NT2/D1 (cell line): Measurements from ENCODE around the gene CRAT.
A peak's percentile ranks its signal among the peaks of the same experiment; 100 is the strongest.

Experiments
- DNase-seq: peaks from one replicate; pipeline ENCODE4 v3.0.0-alpha.2; 2011; ENCODE audit warnings: low read depth, low spot score
- H3K27me3 ChIP-seq: 2 replicates; pipeline ENCODE4 v1.6.0; 2011; ENCODE audit warnings: mild to moderate bottlenecking; ENCODE audit not compliant: insufficient read length, insufficient read depth
- H3K36me3 ChIP-seq: 2 replicates; pipeline ENCODE4 v1.6.1; 2011; ENCODE audit warnings: mild to moderate bottlenecking, low read length, mixed read lengths; ENCODE audit not compliant: insufficient read depth, insufficient read length
- H3K4me1 ChIP-seq: 2 replicates; pipeline ENCODE4 v1.5.1; 2011; ENCODE audit not compliant: insufficient read depth, insufficient read length
- H3K4me3 ChIP-seq: 2 replicates; pipeline ENCODE4 v1.5.1; 2011; ENCODE audit warnings: low read depth; ENCODE audit not compliant: insufficient read length
- H3K9ac ChIP-seq: 2 replicates; pipeline ENCODE4 v1.6.0; 2011; ENCODE audit warnings: low read depth; ENCODE audit not compliant: insufficient read length
- H3K9me3 ChIP-seq: 2 replicates; pipeline ENCODE4 v1.5.1; 2011; ENCODE audit warnings: mild to moderate bottlenecking, low read length; ENCODE audit not compliant: insufficient read depth
- SUZ12 ChIP-seq: IDR thresholded peaks from 2 replicates; pipeline ENCODE4 v1.6.1; 2011; ENCODE audit not compliant: insufficient read length, insufficient read depth; ENCODE audit errors: extremely low read depth
- YY1 ChIP-seq: IDR thresholded peaks from 2 replicates; pipeline ENCODE4 v1.6.1; 2011; ENCODE audit not compliant: insufficient read length, insufficient read depth
- ZNF274 ChIP-seq: IDR thresholded peaks from 2 replicates; pipeline ENCODE4 v1.6.1; 2011; ENCODE audit warnings: mild to moderate bottlenecking, low read depth, low read length

The CRAT gene

DNA sequence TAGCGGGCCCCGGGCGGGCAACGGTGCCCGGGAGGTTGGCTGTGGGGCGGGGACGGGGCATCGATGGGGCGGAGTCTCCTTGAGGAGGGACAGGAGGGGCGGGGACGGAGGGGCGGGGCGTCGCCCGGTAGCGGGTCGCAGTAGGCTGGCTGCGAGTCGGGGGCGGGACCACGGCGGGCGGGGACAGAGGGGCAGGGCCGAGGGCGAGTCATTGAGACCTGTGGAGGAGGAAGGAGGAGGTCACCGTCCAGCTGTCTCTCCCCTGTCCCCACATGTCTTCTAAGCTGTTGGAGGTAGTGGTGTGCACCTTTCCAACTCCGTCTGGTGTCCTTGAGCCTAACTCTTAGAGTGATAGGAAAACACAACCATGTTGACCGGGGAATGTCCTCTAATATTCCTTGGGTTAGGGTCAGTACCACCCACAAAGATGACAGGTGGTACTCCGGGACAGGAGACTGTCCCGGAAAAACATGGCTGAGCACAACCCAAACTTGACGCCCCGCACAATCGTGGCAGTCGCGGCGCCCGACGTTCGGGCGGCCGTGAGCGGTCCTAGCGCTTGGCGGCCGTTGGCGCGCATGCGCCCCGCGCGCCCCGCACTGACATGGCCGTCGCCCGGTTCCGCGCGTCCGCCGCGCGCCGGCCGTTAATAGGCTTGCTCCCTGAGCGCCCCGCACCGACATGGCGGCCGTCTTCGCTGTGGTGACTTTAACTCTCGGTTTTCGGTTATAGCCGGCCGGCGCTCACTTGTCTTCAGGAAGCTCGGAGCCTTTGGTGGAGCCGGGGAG is at the start of gene CRAT, which contains the start of gene PTPA:
CRAT (minus strand) TSS at position 54 of the 788 bp plus-strand sequence. CDS start 284 bp downstream, outside the sequence.
PTPA (plus strand) TSS at position 676 of the 788 bp plus-strand sequence. CDS start 186 bp downstream, outside the sequence.
- H3K27me3 ChIP-seq = peaks cover 23% of the 10 kb centered on the region
- no peaks in the 10 kb centered on the region for H3K9me3 ChIP-seq
- H3K36me3 ChIP-seq = peaks cover 6% of the 10 kb centered on the region
- peak within 1 kb of the TSS; percentile 80 for H3K4me3 ChIP-seq
- TF ChIP-seq SUZ12 (no peak), ZNF274 (no peak), YY1 (peak; percentile 89)
- DNase-seq = peak; percentile 93
- H3K9ac ChIP-seq = peak within 1 kb of the TSS; percentile 98
- H3K4me1 ChIP-seq = peaks cover 6% of the 10 kb centered on the region

DNA sequence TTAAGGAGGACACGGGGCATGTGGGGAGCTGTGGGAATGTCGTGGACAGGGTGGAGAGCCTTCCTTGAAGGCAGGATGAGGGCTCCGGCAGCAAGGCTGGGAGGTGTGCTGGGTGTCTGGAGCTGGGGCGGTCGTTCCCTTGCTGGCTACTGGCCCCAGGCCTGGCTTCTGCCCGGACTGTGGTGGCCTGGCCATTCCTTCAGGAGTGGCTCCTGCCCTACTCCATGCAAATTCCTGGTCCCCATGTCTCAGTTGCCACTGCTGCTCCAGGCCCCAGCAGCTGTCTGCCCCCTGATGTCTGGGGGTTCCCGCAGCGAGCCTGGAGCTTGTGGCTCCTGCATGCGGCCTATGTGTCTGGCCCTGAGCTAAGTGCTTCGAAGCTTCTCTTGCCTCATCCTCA is 45.6 kb upstream of the CRAT start:
- H3K36me3 ChIP-seq = peaks cover 34% of the 10 kb centered on the region
- no peak overlapping the region for H3K4me3 ChIP-seq
- no peak overlapping the region for H3K9ac ChIP-seq
- no peak for TF ChIP-seq SUZ12
- TF ChIP-seq YY1 = no peak
- TF ChIP-seq ZNF274 = no peak
- H3K4me1 ChIP-seq = peaks cover 4% of the 10 kb centered on the region
- no peaks in the 10 kb centered on the region for H3K9me3 ChIP-seq
- H3K27me3 ChIP-seq = no peaks in the 10 kb centered on the region
- no peak for DNase-seq

DNA sequence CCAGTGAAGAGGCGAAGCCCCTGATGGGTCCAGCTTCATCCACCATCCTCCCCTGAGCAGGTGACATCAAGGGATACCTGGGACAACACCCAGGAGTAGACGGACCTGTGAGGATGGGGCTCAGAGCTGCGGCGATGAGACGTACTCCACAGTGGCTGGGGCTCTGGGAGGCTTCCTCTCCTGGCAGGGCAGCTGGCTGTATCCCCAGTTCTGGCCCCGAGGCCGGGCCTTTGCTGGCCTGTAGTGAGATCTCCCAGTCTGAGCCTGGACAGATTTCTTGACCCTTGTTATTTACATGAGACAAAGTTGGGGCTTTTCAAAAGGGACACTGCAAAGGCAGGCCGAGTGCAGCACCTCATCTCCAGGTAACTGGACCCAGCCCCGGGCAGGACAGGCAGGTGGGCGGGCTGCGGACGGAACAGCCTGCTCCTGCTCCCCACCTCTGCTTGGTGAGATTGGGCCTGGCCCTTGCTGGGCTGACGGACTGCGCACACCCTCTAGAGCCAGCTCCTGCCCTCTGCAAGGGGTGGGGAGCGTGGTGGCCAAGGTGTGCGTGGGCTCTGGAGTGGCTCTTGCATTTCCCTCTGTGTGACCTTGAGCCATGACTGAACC is 44.4 kb upstream of the CRAT start:
- H3K4me3 ChIP-seq = no peak overlapping the region
- peaks cover 46% of the 10 kb centered on the region for H3K36me3 ChIP-seq
- no peaks in the 10 kb centered on the region for H3K27me3 ChIP-seq
- peaks cover 2% of the 10 kb centered on the region for H3K4me1 ChIP-seq
- no peak overlapping the region for H3K9ac ChIP-seq
- H3K9me3 ChIP-seq = no peaks in the 10 kb centered on the region
- no peak for TF ChIP-seq SUZ12
- no peak for TF ChIP-seq YY1
- no peak for TF ChIP-seq ZNF274
- no peak for DNase-seq

DNA sequence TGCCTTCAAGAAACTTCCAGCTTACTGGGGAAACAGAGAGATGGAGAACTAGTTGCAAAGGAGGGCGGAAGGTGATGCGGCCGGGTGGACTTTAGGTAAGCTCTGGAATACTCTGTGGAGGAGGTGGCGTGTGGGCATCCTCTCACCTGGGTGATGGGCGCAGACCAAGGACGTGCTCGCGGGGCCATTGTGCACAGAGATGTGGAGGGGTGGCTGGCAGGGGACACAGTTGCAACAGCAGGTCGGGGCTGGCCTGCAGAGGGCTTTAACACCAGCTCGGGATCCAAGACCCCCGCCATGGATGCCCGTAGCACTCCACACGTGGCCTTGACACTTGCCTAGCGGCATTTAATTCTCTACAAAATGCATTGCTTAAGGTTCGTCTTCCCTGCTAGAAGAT is 40.9 kb upstream of the CRAT start:
- H3K4me3 ChIP-seq = no peak overlapping the region
- no peak for DNase-seq
- no peaks in the 10 kb centered on the region for H3K9me3 ChIP-seq
- peaks cover 5% of the 10 kb centered on the region for H3K4me1 ChIP-seq
- no peak for TF ChIP-seq ZNF274
- TF ChIP-seq SUZ12 = no peak
- H3K9ac ChIP-seq = no peak overlapping the region
- H3K36me3 ChIP-seq = peaks cover 71% of the 10 kb centered on the region
- H3K27me3 ChIP-seq = no peaks in the 10 kb centered on the region

DNA sequence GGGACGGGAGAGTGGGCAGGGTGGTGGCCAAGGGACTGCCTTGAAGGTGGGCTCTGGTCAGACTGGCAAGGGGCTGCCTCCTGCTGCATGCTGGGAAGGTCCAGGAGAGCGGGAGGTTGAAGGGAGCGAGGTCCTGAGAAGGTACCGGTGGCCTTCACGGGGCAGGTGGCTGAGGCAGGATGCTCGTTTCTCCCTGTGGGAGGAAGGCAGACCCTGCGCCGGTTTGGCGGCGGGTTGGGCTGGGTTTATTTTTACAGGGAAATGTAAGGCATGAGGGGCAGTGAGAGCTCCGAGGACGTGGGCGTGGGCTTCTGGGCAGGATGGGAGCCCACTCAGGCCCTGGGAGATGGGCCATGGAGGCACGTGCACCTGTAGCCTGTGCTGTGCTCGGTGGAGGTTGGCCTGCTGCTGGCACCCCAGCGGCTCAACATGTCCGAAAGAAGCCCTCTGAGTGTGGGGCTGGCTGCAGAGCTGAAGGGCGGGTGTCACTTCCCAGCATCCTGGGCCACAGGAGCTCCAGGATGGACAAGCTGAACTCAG is 40.1 kb upstream of the CRAT start:
- no peak overlapping the region for H3K4me3 ChIP-seq
- H3K9ac ChIP-seq = no peak overlapping the region
- H3K4me1 ChIP-seq = peaks cover 9% of the 10 kb centered on the region
- H3K36me3 ChIP-seq = peaks cover 68% of the 10 kb centered on the region
- TF ChIP-seq SUZ12 (no peak), ZNF274 (no peak), YY1 (no peak)
- no peaks in the 10 kb centered on the region for H3K9me3 ChIP-seq
- H3K27me3 ChIP-seq = no peaks in the 10 kb centered on the region
- no peak for DNase-seq

DNA sequence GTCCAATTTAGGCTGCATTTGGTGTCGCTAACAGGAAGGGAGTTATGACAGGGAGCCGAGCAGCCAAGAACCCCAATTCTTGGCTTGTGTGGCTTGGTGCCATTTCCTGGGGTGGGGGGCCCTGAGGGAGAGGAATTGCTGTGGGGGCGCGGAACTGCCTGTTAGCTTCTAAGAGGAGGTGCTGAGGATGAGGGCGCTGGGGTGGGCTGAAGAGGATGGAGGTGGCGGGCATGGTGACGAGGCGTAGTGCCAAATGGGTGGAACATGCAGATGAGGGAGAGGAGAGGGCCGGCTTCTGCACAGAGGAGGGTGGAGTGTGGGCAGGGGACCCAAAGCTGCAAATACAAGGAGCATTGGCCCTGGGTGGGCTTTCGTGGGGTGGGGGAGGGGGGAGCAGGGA is 39.5 kb upstream of the CRAT start:
- no peak for DNase-seq
- Histone ChIP-seq H3K4me3 (no peak overlapping the region), H3K9me3 (no peaks in the 10 kb centered on the region), H3K27me3 (no peaks in the 10 kb centered on the region), H3K9ac (no peak overlapping the region), H3K4me1 (peaks cover 15% of the 10 kb centered on the region), H3K36me3 (peaks cover 65% of the 10 kb centered on the region)
- TF ChIP-seq ZNF274 (no peak), SUZ12 (no peak), YY1 (no peak)

DNA sequence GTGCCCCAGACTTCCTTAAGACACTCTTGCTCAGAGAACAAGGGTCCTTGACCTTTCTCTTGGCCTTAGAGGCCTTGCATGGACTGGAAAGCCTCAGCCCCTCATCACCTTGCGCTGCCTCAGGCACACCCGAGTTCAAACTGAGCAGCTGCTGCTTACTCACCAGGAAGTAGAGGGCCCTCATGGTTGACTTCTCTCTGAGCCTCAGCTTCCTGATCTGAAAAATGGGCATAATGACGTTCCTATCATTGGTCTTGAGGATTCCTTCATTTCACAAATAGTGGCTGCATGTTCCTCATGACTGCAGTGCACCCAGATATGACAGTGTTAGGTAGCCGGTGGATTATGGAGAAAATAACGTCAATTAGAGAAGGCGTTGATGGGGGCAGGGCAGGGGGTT is 38.8 kb upstream of the CRAT start:
- Histone ChIP-seq H3K9ac (no peak overlapping the region), H3K36me3 (peaks cover 60% of the 10 kb centered on the region), H3K9me3 (no peaks in the 10 kb centered on the region), H3K4me1 (peaks cover 15% of the 10 kb centered on the region), H3K4me3 (no peak overlapping the region), H3K27me3 (no peaks in the 10 kb centered on the region)
- TF ChIP-seq YY1 = no peak
- TF ChIP-seq ZNF274 = no peak
- no peak for TF ChIP-seq SUZ12
- no peak for DNase-seq
